ENCODE results near the gene NAGPA. TPM values are rescaled to one million over a fixed set of nuclear protein-coding genes. Genes with fewer than 3 reads are reported as not detected.

The NAGPA gene
- total RNA-seq, 1 experiment from 2014 or later = 12.5 TPM

DNA sequence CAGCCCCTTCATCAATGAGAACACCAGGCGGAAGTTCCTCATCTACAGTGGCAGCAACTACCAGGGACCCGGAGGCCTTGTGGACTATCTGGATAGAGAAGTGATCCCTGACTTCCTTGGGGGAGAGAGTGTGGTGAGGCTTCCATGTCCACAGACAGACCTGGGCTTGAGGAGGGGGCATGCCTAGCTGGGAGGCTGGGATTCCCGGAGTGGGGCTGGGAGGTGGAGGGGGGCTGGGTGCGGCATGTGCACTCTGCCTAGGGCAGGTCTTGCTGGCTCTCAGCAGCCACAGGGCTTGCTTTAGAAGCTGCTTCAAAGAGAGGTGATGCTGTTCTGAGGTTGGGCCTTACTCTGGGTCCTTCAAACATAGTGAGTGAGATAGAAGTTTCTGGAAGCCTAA, 27.8 kb downstream of the NAGPA start:
- Mint-ChIP-seq H3K4me1 (no peaks in the 10 kb centered on the region), H3K27me3 (ENCODE audit: low read depth) (no peaks in the 10 kb centered on the region), H3K4me3 (no peak overlapping the region), H3K27ac (no peak overlapping the region), H3K9me3 (no peaks in the 10 kb centered on the region), H3K36me3 (no peaks in the 10 kb centered on the region)
- POLR2A ChIA-PET = interaction anchor here (0.8 kb wide), 1 partner anchor 35 kb away, joined by 13 read pairs; no protein-coding TSS in a partner anchor
- DNase-seq (ENCODE audit: low spot score) (no peak), ATAC-seq (no peak)
- TF ChIP-seq EMX1 (CRISPR knock-in tag; IDR thresholded peaks at IDR 0.05) = no peak
- TF ChIP-seq RORB (CRISPR knock-in tag; IDR thresholded peaks at IDR 0.05) = no peak
- TF ChIP-seq ETV6 (CRISPR knock-in tag; IDR thresholded peaks at IDR 0.05) = no peak
- TF ChIP-seq ATF1 (CRISPR knock-in tag; IDR thresholded peaks at IDR 0.05) = no peak
- TF ChIP-seq RELA (CRISPR knock-in tag; IDR thresholded peaks at IDR 0.05; ENCODE audit: borderline replicate concordance) = no peak
- TF ChIP-seq NR3C1 (CRISPR knock-in tag; conservative IDR thresholded peaks at IDR 0.05; ENCODE audit: low read depth) = no peak
- TF ChIP-seq, protein P1, sequence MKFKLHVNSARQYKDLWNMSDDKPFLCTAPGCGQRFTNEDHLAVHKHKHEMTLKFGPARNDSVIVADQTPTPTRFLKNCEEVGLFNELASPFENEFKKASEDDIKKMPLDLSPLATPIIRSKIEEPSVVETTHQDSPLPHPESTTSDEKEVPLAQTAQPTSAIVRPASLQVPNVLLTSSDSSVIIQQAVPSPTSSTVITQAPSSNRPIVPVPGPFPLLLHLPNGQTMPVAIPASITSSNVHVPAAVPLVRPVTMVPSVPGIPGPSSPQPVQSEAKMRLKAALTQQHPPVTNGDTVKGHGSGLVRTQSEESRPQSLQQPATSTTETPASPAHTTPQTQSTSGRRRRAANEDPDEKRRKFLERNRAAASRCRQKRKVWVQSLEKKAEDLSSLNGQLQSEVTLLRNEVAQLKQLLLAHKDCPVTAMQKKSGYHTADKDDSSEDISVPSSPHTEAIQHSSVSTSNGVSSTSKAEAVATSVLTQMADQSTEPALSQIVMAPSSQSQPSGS (CRISPR knock-in tag; IDR thresholded peaks at IDR 0.05; ENCODE audit: borderline replicate concordance, low read depth) = no peak
- TF ChIP-seq TEAD1 (CRISPR knock-in tag; IDR thresholded peaks at IDR 0.05) = no peak
- no peak for TF ChIP-seq ZNF396 (CRISPR knock-in tag; IDR thresholded peaks at IDR 0.05; ENCODE audit: borderline replicate concordance)
- TF ChIP-seq, protein P2, sequence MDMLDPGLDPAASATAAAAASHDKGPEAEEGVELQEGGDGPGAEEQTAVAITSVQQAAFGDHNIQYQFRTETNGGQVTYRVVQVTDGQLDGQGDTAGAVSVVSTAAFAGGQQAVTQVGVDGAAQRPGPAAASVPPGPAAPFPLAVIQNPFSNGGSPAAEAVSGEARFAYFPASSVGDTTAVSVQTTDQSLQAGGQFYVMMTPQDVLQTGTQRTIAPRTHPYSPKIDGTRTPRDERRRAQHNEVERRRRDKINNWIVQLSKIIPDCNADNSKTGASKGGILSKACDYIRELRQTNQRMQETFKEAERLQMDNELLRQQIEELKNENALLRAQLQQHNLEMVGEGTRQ (CRISPR knock-in tag; IDR thresholded peaks at IDR 0.05) = no peak
- TF ChIP-seq NFE2L1 (CRISPR knock-in tag; IDR thresholded peaks at IDR 0.05) = no peak
- no peak for TF ChIP-seq MXD4 (CRISPR knock-in tag; IDR thresholded peaks at IDR 0.05; ENCODE audit: borderline replicate concordance)
- TF ChIP-seq, protein P3, sequence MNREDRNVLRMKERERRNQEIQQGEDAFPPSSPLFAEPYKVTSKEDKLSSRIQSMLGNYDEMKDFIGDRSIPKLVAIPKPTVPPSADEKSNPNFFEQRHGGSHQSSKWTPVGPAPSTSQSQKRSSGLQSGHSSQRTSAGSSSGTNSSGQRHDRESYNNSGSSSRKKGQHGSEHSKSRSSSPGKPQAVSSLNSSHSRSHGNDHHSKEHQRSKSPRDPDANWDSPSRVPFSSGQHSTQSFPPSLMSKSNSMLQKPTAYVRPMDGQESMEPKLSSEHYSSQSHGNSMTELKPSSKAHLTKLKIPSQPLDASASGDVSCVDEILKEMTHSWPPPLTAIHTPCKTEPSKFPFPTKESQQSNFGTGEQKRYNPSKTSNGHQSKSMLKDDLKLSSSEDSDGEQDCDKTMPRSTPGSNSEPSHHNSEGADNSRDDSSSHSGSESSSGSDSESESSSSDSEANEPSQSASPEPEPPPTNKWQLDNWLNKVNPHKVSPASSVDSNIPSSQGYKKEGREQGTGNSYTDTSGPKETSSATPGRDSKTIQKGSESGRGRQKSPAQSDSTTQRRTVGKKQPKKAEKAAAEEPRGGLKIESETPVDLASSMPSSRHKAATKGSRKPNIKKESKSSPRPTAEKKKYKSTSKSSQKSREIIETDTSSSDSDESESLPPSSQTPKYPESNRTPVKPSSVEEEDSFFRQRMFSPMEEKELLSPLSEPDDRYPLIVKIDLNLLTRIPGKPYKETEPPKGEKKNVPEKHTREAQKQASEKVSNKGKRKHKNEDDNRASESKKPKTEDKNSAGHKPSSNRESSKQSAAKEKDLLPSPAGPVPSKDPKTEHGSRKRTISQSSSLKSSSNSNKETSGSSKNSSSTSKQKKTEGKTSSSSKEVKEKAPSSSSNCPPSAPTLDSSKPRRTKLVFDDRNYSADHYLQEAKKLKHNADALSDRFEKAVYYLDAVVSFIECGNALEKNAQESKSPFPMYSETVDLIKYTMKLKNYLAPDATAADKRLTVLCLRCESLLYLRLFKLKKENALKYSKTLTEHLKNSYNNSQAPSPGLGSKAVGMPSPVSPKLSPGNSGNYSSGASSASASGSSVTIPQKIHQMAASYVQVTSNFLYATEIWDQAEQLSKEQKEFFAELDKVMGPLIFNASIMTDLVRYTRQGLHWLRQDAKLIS (CRISPR knock-in tag; IDR thresholded peaks at IDR 0.05; ENCODE audit: borderline replicate concordance) = no peak
- TF ChIP-seq TCF7 (CRISPR knock-in tag; IDR thresholded peaks at IDR 0.05; ENCODE audit: low read depth) = no peak
- CTCF ChIA-PET = interaction anchor here (0.9 kb wide), 1 partner anchor 19 kb away, joined by 5 read pairs; no protein-coding TSS in a partner anchor

DNA sequence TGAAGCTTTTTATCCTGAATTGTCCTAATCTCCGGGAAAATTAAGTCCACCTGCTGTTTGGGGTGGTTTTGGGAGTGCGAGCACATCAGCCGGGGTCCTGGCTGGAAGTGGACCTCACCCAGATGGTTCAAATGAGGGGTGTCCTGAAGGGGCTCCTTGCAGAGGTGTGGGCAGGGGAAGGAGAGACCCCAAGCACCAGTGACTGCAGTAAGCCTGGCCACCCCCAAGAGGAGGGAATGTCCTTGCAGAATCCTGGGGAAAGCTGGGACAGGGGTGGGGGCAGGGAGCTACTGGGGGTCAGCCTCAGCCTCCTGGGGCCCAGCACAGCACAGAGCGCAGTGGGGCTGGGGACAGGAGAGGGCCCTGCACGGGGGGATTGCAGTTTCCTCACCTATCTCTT, 29.4 kb downstream of the NAGPA start:
- ChIA-PET CTCF (no interaction called here), POLR2A (no interaction called here)
- H3K36me3 Mint-ChIP-seq = no peaks in the 10 kb centered on the region
- H3K27ac Mint-ChIP-seq = no peak overlapping the region
- H3K9me3 Mint-ChIP-seq = no peaks in the 10 kb centered on the region
- no peak overlapping the region for H3K4me3 Mint-ChIP-seq
- H3K4me1 Mint-ChIP-seq = no peaks in the 10 kb centered on the region
- ATAC-seq = no peak
- no peak for DNase-seq (ENCODE audit: low spot score)
- no peaks in the 10 kb centered on the region for H3K27me3 Mint-ChIP-seq (ENCODE audit: low read depth)
- TF ChIP-seq, protein P4, sequence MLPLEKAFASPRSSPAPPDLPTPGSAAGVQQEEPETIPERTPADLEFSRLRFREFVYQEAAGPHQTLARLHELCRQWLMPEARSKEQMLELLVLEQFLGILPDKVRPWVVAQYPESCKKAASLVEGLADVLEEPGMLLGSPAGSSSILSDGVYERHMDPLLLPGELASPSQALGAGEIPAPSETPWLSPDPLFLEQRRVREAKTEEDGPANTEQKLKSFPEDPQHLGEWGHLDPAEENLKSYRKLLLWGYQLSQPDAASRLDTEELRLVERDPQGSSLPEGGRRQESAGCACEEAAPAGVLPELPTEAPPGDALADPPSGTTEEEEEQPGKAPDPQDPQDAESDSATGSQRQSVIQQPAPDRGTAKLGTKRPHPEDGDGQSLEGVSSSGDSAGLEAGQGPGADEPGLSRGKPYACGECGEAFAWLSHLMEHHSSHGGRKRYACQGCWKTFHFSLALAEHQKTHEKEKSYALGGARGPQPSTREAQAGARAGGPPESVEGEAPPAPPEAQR (CRISPR knock-in tag; IDR thresholded peaks at IDR 0.05) = no peak
- TF ChIP-seq, protein P5, sequence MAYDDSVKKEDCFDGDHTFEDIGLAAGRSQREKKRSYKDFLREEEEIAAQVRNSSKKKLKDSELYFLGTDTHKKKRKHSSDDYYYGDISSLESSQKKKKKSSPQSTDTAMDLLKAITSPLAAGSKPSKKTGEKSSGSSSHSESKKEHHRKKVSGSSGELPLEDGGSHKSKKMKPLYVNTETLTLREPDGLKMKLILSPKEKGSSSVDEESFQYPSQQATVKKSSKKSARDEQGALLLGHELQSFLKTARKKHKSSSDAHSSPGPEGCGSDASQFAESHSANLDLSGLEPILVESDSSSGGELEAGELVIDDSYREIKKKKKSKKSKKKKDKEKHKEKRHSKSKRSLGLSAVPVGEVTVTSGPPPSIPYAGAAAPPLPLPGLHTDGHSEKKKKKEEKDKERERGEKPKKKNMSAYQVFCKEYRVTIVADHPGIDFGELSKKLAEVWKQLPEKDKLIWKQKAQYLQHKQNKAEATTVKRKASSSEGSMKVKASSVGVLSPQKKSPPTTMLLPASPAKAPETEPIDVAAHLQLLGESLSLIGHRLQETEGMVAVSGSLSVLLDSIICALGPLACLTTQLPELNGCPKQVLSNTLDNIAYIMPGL (CRISPR knock-in tag; IDR thresholded peaks at IDR 0.05) = no peak
- no peak for TF ChIP-seq PRRX2 (CRISPR knock-in tag; IDR thresholded peaks at IDR 0.05)
- TF ChIP-seq, protein P6, sequence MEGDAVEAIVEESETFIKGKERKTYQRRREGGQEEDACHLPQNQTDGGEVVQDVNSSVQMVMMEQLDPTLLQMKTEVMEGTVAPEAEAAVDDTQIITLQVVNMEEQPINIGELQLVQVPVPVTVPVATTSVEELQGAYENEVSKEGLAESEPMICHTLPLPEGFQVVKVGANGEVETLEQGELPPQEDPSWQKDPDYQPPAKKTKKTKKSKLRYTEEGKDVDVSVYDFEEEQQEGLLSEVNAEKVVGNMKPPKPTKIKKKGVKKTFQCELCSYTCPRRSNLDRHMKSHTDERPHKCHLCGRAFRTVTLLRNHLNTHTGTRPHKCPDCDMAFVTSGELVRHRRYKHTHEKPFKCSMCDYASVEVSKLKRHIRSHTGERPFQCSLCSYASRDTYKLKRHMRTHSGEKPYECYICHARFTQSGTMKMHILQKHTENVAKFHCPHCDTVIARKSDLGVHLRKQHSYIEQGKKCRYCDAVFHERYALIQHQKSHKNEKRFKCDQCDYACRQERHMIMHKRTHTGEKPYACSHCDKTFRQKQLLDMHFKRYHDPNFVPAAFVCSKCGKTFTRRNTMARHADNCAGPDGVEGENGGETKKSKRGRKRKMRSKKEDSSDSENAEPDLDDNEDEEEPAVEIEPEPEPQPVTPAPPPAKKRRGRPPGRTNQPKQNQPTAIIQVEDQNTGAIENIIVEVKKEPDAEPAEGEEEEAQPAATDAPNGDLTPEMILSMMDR (IDR thresholded peaks at IDR 0.05) = no peak
- no peak for TF ChIP-seq KAT7 (CRISPR knock-in tag; IDR thresholded peaks at IDR 0.05; ENCODE audit: borderline replicate concordance)
- TF ChIP-seq, protein P7, sequence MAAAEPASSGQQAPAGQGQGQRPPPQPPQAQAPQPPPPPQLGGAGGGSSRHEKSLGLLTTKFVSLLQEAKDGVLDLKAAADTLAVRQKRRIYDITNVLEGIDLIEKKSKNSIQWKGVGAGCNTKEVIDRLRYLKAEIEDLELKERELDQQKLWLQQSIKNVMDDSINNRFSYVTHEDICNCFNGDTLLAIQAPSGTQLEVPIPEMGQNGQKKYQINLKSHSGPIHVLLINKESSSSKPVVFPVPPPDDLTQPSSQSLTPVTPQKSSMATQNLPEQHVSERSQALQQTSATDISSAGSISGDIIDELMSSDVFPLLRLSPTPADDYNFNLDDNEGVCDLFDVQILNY (CRISPR knock-in tag; IDR thresholded peaks at IDR 0.05) = no peak
- no peak for TF ChIP-seq OVOL2 (CRISPR knock-in tag; IDR thresholded peaks at IDR 0.05; ENCODE audit: borderline replicate concordance)
- no peak for TF ChIP-seq FOXP1 (CRISPR knock-in tag; IDR thresholded peaks at IDR 0.05; ENCODE audit: borderline replicate concordance)

All from WTC11 (cell line).